Progenitor cell of endocrine pancreas (in vitro differentiated cells): ENCODE data around the gene NEMP1. TPM values are rescaled to one million over a fixed set of nuclear protein-coding genes. Genes with fewer than 3 reads are reported as not detected.
A peak's percentile ranks its signal among the peaks of the same experiment; 100 is the strongest.

ENCODE experiments used
- DNase-seq: peaks from one replicate; pipeline ENCODE4 v3.0.0; 2021; ENCODE audit warnings: low spot score; ENCODE audit not compliant: unreplicated experiment
- H3K27ac Mint-ChIP-seq: 2 replicates; pipeline ENCODE4 v1.8.0; 2021; ENCODE audit warnings: mild to moderate bottlenecking, moderate library complexity, mixed read lengths
- H3K27me3 Mint-ChIP-seq: 2 replicates; pipeline ENCODE4 v1.8.0; 2021; ENCODE audit warnings: mixed read lengths
- H3K36me3 Mint-ChIP-seq: 2 replicates; pipeline ENCODE4 v1.8.0; 2022; ENCODE audit warnings: mixed read lengths; ENCODE audit not compliant: insufficient read depth
- H3K4me1 Mint-ChIP-seq: 2 replicates; pipeline ENCODE4 v1.8.0; 2021; ENCODE audit warnings: low read depth, mixed read lengths
- H3K4me3 Mint-ChIP-seq: 2 replicates; pipeline ENCODE4 v1.8.0; 2021; ENCODE audit warnings: low read depth, mild to moderate bottlenecking, moderate library complexity, mixed read lengths
- H3K9me3 Mint-ChIP-seq: 2 replicates; pipeline ENCODE4 v1.8.0; 2021; ENCODE audit warnings: low read depth, mixed read lengths
- CTCF ChIP-seq: fragments of 200-600 bp; sonication (generic); IDR thresholded peaks from one replicate; pipeline ENCODE4 v1.5.0; 2021; ENCODE audit warnings: antibody characterized with exemption, mild to moderate bottlenecking; ENCODE audit not compliant: unreplicated experiment
- total RNA-seq: library from RNA; stranded (reverse); gene quantifications from 2 replicates; pipeline ENCODE4 v1.2.1, GENCODE V29; 2021

NEMP1 gene
- total RNA-seq, 1 donor from 2014 or later: 24.2 TPM

DNA sequence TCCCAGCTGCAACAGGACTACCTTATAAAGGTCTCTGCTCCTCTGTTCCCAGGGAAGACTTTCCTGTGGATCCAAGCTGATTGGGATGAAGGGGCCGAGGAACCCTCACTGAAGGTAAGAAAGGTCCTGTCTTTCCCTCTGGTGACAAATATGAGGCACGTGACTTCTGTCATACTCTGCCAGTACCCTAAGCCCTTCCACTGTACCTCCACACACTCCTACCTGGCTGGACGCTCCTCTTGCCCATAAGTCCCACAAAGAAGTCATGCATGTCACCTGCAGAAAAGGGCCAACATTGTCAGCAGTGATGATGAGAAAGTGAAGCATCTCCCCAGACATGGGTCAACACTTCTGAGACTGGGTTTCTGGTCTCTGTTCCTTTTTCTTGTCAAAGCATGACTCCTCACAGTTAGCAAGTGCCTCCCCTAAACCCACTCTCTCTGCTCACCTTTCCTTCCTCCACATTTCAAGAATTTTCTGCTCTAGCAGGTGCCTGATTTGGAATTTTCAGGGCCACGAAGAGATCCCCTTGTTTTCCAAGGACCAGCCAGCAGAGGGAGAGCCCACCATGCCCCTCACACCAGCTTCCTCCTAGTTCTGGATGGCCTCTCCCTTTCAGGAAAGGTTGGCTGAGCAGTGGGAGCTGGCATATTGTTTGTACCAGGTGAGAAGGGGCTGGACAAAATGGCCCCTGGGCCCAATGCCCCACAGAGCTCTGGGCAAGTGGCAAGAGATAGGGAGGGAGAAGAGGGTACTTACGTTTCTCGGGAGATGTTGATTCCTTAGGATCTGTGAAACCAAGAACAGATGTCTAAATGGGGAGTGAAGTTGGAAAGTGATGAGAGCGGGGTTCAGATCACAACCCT is 65.8 kb downstream of the NEMP1 start:
- Mint-ChIP-seq H3K9me3 (no peaks in the 10 kb centered on the region), H3K27ac (no peak overlapping the region), H3K36me3 (no peaks in the 10 kb centered on the region), H3K4me1 (peaks cover 4% of the 10 kb centered on the region), H3K4me3 (no peak overlapping the region), H3K27me3 (peaks cover 19% of the 10 kb centered on the region)
- no peak for DNase-seq
- TF ChIP-seq CTCF: peak; percentile 12

- TF ChIP-seq CTCF: no peak
- Mint-ChIP-seq H3K9me3 (no peaks in the 10 kb centered on the region), H3K27ac (no peak overlapping the region), H3K36me3 (no peaks in the 10 kb centered on the region), H3K27me3 (peaks cover 19% of the 10 kb centered on the region), H3K4me3 (no peak overlapping the region), H3K4me1 (peaks cover 4% of the 10 kb centered on the region)
- DNase-seq: no peak
These were observed 66.9 kb downstream of the NEMP1 start for GRCh38 chr12:57011438-57012424.

DNA sequence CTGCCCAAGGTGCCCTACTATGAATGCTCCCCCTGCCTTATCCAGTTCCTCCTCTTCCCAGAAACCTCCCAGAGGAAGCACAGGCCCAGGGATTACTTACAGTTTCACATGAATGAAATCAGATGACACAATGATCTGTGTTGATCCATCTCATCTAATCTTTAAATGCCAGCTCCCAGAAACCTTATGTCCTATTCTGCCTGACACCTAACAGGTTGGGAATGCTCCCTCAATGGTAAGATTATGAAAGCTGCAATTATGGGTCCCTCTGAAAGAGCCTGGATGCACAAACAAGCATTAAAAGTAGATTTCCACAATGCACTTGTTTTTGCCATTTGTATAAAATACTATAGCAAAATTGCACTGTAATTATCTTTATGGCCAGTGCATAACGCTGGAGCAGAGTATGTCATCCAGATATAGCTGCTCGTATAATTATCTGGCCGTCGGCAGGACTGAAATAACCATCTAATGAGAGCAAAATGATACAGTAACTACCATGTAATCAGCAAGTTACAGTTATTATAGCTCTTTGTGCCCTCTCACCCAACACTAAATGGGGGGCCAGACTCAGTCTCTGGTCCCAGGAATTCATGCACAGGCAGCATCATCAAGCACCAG is 67.9 kb downstream of the NEMP1 start:
- Mint-ChIP-seq H3K9me3 (no peaks in the 10 kb centered on the region), H3K27me3 (peaks cover 19% of the 10 kb centered on the region), H3K36me3 (no peaks in the 10 kb centered on the region), H3K27ac (no peak overlapping the region), H3K4me1 (peaks cover 4% of the 10 kb centered on the region), H3K4me3 (no peak overlapping the region)
- TF ChIP-seq CTCF: no peak
- no peak for DNase-seq

DNA sequence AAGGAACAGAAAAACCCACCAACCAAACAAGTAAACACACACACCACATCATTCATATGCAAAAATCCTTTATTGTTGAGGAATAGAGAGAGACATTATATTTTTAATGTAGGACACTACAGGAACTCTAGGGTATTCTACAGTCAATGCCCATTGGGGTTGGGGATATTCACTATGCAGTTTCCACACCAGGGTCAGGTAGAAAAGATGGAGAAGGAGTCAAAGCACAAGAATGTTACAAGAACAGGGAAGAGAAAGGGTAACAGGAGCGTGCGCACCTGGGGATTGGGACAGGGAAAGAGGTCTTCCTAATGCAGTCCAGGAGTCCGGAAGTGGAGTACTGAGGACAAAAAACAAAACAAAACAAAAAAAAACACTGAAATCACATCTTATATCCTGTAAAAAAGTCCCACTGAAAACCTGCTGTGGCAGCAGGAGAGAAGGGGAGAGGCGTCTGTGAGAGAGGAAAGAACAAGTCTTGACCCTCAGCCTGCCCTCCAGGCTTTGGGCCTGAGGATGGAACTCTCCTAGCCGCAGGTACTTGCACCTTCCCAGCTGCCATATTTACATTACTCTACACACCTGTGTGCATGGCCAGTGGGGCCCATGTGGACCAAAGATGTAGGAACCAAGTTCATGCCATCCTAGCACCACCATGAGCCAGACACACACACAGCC is 68.5 kb downstream of the NEMP1 start:
- Mint-ChIP-seq H3K27me3 (peaks cover 16% of the 10 kb centered on the region), H3K9me3 (no peaks in the 10 kb centered on the region)
- DNase-seq: no peak

More for the DNA sequence above, 68.5 kb downstream of the NEMP1 start:
- no peaks in the 10 kb centered on the region for H3K36me3 Mint-ChIP-seq
- no peak overlapping the region for H3K27ac Mint-ChIP-seq
- TF ChIP-seq CTCF: no peak
- H3K4me1 Mint-ChIP-seq: peaks cover 11% of the 10 kb centered on the region
- no peak overlapping the region for H3K4me3 Mint-ChIP-seq
